NCI-H1105 treated with DMSO at 0.1 percent for 48 hours (cell line): ENCODE results near the gene PDIA6.
"Not testable (repeated sequence)": the region's sequence is repeated elsewhere in the genome, so short reads cannot be mapped to it uniquely, and the experiment has no call there.

Experiments
- DNase-seq: peaks from one replicate; lab custom pipeline; 2025; lab: John Stamatoyannopoulos, UW

The PDIA6 gene

GRCh38 chr2:10833021-10833420 is 20.4 kb upstream of the PDIA6 start:
- DNase-seq: no peak

- peak; percentile 85 for DNase-seq
Measured at GRCh38 chr2:10832203-10832936, 19.8 kb upstream of the PDIA6 start.

DNA sequence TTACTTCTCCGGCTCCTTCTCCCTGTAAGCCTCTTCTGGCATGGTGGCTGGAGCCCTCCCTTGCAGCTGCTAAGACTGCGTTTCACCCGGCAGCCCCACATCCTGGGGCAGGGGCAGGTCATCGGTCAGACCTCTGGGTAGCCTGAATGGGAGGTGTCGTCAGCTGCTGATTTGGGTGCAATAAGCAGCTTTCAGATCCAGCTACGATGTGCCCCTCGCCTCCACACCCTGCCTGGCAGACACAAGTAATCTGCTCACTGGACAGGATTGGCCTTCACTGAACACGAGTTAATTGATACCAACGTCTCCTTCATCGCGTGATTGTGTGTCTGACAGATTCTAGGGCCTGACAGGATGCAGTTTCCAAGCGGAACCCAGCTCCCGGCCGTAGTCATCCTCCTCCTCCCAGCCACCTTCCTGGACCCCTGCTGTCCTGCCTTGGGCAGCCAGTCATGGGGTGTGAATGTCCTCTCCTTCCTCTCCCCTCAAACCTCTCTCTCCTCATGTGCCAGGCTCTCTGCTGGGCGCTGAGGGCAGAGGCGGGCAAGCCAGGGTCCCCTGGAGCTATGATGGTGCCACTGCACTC is 18.9 kb upstream of the PDIA6 start:
- DNase-seq: no peak

- no peak for DNase-seq
Measured at GRCh38 chr2:10830641-10831399, 18.2 kb upstream of the PDIA6 start.

- no peak for DNase-seq
Measured at GRCh38 chr2:10830203-10830602, 17.6 kb upstream of the PDIA6 start.

GRCh38 chr2:10829299-10829698 is 16.7 kb upstream of the PDIA6 start:
- peak; percentile 4 for DNase-seq

GRCh38 chr2:10828346-10828745 is 15.8 kb upstream of the PDIA6 start:
- DNase-seq: no peak

GRCh38 chr2:10826625-10827024 is 14.0 kb upstream of the PDIA6 start:
- DNase-seq: no peak

- no peak for DNase-seq
Measured at GRCh38 chr2:10826026-10826425, 13.4 kb upstream of the PDIA6 start.

- no peak for DNase-seq
Measured at GRCh38 chr2:10824191-10824590, 11.6 kb upstream of the PDIA6 start.

- no peak for DNase-seq
Measured at GRCh38 chr2:10820978-10821695, 8.6 kb upstream of the PDIA6 start.

GRCh38 chr2:10820562-10820961 is 8.0 kb upstream of the PDIA6 start:
- no peak for DNase-seq

DNA sequence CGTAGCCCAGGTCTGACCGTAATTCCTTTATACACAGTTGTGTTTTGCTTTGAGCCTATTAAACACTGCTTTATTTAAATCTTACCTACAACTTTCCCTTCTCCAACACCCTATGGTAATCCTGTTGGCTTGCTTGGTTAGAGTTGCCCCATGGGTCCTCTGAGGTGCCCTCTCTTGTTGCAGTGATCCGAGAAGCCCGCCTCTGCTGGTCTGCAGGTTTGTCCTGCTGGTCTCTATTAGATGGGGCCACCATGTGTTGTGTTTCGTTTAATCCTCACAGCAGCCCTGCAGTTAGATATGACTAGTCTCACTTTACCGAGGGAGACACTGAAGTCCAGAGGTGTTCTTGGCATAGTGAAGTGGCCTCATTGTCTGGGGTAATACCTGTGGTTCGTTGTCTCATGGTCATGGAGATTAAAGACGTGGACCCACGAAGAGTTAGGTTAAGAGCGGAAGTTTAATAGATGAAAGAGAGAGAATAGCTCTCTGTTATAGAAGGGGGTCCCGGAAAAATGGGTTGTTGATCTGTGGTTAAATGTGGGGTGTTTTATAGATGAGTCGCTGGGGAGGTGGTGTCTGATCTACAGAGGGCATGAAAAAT is 7.2 kb upstream of the PDIA6 start:
- DNase-seq: no peak

DNA sequence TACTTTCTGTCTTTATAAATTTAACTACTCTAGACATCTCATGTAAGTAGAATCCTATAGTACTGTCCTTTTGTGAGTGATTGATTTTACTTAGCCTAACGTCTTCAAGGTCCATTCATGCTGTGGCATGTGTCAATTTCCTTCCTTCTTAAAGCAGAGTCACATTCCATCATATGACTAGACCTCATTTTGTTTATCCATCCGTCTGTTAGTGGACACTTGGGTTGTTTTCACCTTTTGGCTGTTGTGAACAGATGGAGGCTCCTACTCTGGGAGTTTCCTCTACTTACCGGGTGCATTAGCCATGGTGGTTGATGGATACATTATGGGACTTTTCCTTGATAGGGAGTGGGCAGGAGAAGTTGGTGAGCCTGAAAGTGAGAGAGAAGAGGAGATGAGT is 6.4 kb upstream of the PDIA6 start:
- no peak for DNase-seq

- DNase-seq: not testable (repeated sequence)
Measured at GRCh38 chr2:10818305-10818704, 5.7 kb upstream of the PDIA6 start.

DNA sequence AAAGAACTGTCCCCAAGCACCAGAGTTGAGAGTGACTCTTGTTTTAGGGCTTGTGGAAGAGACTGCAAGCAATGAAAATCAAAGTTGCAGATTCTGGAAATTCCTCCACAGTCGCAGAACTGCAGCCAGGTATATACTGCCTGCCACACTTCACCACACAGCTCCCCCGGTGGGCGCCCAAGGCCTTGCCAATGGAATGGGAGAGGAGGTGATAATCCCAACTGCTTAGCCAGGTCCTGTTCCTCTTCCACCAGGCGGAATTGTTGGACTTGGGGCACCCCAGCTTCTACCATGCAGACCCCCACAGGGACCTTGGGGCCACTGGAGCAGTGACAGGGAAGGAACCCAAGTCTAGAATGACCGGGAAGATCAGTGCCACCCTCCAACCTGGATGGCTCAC is 4.8 kb upstream of the PDIA6 start:
- no peak for DNase-seq

DNA sequence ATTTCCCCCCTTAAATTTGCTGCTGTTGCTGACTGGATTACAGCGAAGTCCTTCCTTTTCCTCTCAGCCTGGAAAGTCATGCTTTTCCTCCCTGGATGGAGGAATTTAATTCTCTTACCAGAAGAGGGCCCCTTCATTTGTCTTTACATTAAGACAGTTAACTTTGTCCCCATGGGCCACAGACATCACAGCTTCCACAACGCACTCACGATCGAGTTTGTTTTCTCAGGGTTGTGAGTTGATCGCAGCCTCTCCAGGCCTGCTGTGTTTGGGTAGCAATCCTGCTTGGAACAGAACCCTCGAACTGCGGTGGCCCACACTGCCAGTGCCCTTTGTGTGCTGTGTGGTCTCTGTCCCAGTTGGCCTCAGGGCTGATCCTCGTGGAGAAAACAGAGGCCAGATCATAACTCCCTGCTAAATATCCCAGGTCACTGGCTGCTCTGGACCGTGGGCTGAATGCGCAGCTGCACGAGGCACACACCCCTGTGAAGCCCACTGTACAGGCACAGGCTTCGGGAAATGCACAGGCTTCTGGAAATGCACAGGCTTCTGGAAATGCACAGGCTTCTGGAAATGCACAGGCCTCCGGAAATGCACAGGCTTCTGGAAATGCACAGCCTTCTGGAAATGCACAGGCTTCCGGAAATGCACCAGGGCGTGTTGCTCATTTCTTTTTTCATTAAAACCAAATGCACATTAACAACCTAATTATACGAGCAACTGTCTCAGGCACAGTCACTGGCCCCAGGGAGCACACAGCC is 2.2 kb upstream of the PDIA6 start:
- DNase-seq: no peak

DNA sequence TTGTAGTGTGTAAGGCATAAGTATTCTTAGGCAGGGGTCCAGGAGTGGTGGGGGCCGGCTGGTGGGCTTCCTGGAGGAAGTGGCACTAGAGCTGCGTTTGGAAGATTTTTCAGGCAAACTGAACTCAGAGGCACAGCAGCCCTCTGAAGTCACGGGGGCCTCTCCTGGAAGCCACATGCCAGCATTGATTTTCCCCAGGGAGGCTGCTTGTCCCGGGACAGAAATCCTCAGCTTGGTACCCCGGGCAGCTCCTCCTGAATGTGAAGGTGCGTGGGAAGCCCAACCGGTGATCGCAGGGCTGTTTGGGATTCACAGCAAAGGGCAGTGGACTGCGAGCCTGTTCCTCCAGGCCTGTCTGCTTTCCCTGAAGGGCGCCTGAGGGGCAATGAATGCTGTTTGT is 1.6 kb upstream of the PDIA6 start:
- DNase-seq: no peak

- not testable (repeated sequence) for DNase-seq
Measured at GRCh38 chr2:10813163-10814138, 866 bp upstream of the PDIA6 start.

DNA sequence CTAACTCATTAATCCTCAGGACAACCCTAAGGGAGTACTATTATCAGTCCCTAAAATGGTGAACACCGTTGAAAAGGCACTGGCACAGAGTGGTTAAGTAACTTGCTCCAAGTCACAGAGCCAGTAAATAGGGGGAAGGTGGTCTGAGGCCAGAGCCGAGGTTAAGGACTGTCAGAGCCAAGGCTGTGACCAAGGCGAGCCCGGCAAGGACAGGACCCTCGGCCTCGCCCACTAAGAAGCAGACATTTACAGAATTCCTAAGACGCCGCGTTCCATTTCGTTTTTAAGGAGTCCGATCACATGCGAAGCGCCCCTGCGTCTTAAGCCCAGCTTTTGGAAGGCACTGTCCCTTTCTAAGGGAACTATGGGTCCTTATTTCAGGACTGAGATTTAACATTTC is 1.1 kb downstream of the PDIA6 start:
- DNase-seq: no peak
